ENCODE results near the gene CCL17.
A peak's percentile ranks its signal among the peaks of the same experiment; 100 is the strongest.

CCL17 gene

DNA sequence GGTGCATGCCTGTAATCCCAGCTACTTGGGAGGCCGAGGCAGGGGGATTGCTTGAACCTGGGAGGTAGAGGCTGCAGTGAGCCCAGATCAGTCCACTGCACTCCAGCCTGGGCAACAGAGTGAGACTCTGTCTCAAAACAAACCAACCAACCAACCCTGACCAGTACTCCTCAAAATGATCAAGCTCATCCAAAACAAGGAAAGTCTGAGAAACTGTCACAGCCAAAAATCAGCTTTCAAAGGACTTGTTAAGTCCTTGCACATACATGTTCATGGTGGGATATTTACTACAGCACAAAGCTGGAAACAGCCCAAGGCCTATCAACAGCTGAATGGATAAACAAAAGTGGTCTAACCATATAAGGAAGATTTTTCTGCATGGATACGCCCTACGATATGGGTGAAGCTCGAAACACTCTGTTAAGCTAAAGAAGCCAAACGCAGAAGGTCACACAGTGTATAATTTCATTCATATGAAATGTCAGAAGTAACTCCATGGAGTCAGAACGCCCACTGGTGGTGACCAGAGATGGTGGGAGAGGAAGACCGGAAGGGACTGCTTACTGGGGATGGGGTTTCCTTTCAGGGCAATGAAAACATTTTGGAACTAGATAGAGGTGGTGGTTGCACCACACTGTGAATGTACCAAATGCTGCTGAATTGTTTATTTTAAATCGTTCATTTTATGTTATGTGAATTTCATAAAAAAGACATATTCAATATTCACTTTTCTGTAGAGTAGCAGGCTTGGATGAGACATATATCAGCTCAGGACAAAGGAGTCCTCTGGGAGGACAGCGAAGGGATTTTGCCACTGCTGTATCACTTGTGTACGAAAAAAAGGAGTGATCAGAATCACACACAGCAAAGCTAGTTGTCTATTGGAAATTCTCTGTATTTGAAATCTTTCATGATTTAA is 17.7 kb downstream of the CCL17 start:
- no peak overlapping the region for H3K4ac ChIP-seq (ENCODE audit: low read depth in 1 of 2, low read length in 2 of 2)
- H3K4me3 ChIP-seq (ENCODE audit: insufficient read depth in 1 of 2, low read depth in 1 of 2, low read length in 2 of 2) = no peak overlapping the region
- peaks cover 5% of the 10 kb centered on the region for H3K4me1 ChIP-seq (ENCODE audit: control insufficient read depth, insufficient read depth, low read depth, low read length)
- WGBS = 61% methylated on average over 8 of the region's 10 CpGs
- H3K9me3 ChIP-seq (ENCODE audit: control insufficient read depth, low read length) = no peaks in the 10 kb centered on the region
- H2AFZ ChIP-seq (ENCODE audit: low read depth, low read length) = no peak overlapping the region
- H3K18ac ChIP-seq (ENCODE audit: low read depth in 1 of 2, low read length in 2 of 2) = no peak overlapping the region
- H3K27me3 ChIP-seq (ENCODE audit: control insufficient read depth in 1 of 2, insufficient read depth in 1 of 2, low read length in 2 of 2) = no peaks in the 10 kb centered on the region
- H3K9ac ChIP-seq (ENCODE audit: low read length) = peak overlapping the region; percentile 17
- no peak overlapping the region for H2BK120ac ChIP-seq (ENCODE audit: low read depth, low read length)
- no peak overlapping the region for H3K4me2 ChIP-seq (ENCODE audit: low read length, poor library complexity, severe bottlenecking)
- peaks cover 9 to 10% of the 10 kb centered on the region in 2 experiments for H3K36me3 ChIP-seq (ENCODE audit: control insufficient read depth in 1 of 2, insufficient read depth in 2 of 2, low read depth in 1 of 2, low read length in 2 of 2)
- H3K27ac ChIP-seq (ENCODE audit: low read length, poor library complexity, severe bottlenecking) = no peak overlapping the region
- H3K23ac ChIP-seq (ENCODE audit: low read length in 2 of 2) = no peak overlapping the region
- DNase-seq = peak; percentile 67
- H3K79me1 ChIP-seq (replicated peaks; ENCODE audit: low read length, poor library complexity, severe bottlenecking) = no peaks in the 10 kb centered on the region
- H2AK5ac ChIP-seq (ENCODE audit: low read length, severe bottlenecking) = no peak overlapping the region
- H4K91ac ChIP-seq (ENCODE audit: low read length) = no peak overlapping the region
- peak overlapping the region; percentile 69 for H4K8ac ChIP-seq (ENCODE audit: low read length)
- H2BK5ac ChIP-seq (ENCODE audit: low read depth, low read length, poor library complexity, severe bottlenecking) = no peak overlapping the region
- H3K14ac ChIP-seq (ENCODE audit: low read length in 2 of 2) = no peak overlapping the region
- no peak overlapping the region for H2BK15ac ChIP-seq (ENCODE audit: low read depth, poor library complexity, severe bottlenecking)
- no peak overlapping the region for H2BK12ac ChIP-seq (ENCODE audit: low read length in 2 of 2)

DNA sequence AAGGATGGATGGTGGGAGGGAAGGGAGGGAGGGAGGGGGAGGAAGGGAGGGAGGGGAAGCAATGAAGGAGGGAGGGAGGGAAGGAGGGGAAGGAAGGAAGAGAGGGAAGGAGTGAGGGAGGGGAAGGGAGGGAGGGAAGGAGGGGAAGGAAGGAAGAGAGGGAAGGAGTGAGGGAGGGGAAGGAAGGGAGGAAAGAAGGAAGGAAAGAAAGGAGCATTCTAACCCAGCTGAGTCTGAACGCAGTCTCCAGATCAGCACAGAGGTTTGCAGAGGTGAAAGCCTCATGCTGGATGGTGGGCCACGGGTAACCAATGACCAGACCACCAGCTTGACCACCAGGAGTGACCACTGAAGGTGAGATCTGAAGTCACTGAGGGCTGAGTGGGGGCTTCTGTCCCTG is 18.6 kb downstream of the CCL17 start:
- Histone ChIP-seq H4K91ac (ENCODE audit: low read length) (no peak overlapping the region), H4K8ac (ENCODE audit: low read length) (no peak overlapping the region), H2BK120ac (ENCODE audit: low read depth, low read length) (no peak overlapping the region), H3K14ac (ENCODE audit: low read length in 2 of 2) (no peak overlapping the region), H3K18ac (ENCODE audit: low read depth in 1 of 2, low read length in 2 of 2) (no peak overlapping the region), H2AFZ (ENCODE audit: low read depth, low read length) (no peak overlapping the region), H3K4me1 (ENCODE audit: control insufficient read depth, insufficient read depth, low read depth, low read length) (peaks cover 3% of the 10 kb centered on the region), H2BK5ac (ENCODE audit: low read depth, low read length, poor library complexity, severe bottlenecking) (no peak overlapping the region), H3K4me2 (ENCODE audit: low read length, poor library complexity, severe bottlenecking) (no peak overlapping the region), H3K27ac (ENCODE audit: low read length, poor library complexity, severe bottlenecking) (no peak overlapping the region), H3K27me3 (ENCODE audit: control insufficient read depth in 1 of 2, insufficient read depth in 1 of 2, low read length in 2 of 2) (no peaks in the 10 kb centered on the region), H3K9ac (ENCODE audit: low read length) (no peak overlapping the region), H2AK5ac (ENCODE audit: low read length, severe bottlenecking) (no peak overlapping the region), H2BK15ac (ENCODE audit: low read depth, poor library complexity, severe bottlenecking) (no peak overlapping the region), H3K9me3 (ENCODE audit: control insufficient read depth, low read length) (no peaks in the 10 kb centered on the region), H3K4ac (ENCODE audit: low read depth in 1 of 2, low read length in 2 of 2) (no peak overlapping the region), H2BK12ac (ENCODE audit: low read length in 2 of 2) (no peak overlapping the region), H3K79me1 (replicated peaks; ENCODE audit: low read length, poor library complexity, severe bottlenecking) (no peaks in the 10 kb centered on the region), H3K23ac (ENCODE audit: low read length in 2 of 2) (no peak overlapping the region), H3K36me3 (ENCODE audit: control insufficient read depth in 1 of 2, insufficient read depth in 2 of 2, low read depth in 1 of 2, low read length in 2 of 2) (peaks cover 14 to 18% of the 10 kb centered on the region in 2 experiments), H3K4me3 (ENCODE audit: insufficient read depth in 1 of 2, low read depth in 1 of 2, low read length in 2 of 2) (no peak overlapping the region)
- WGBS = 100% methylated on average over 2 of the region's 2 CpGs
- no peak for DNase-seq

DNA sequence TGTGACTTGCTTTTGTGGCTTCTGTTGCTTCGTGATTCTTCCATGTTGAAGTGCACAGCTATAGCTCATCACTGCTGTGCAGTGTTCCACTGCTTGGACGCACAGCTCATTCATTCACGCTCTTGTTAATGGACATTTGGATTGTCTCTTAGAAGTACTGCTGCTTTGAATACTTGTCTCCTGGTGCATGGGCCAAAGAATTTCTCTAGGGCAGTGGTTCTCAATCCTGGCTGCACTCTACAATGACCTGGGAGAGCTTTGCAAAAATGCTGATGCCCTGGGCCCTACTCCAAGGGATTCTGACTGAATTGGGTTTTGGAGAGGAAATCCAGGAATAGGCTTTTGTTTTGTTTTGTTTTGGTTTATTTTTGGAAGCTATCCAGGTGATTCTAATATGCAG is 20.0 kb downstream of the CCL17 start:
- H3K4ac ChIP-seq (ENCODE audit: low read depth in 1 of 2, low read length in 2 of 2) = no peak overlapping the region
- no peak overlapping the region for H2BK12ac ChIP-seq (ENCODE audit: low read length in 2 of 2)
- no peak overlapping the region for H2AK5ac ChIP-seq (ENCODE audit: low read length, severe bottlenecking)
- H3K79me1 ChIP-seq (replicated peaks; ENCODE audit: low read length, poor library complexity, severe bottlenecking) = no peaks in the 10 kb centered on the region
- H3K4me1 ChIP-seq (ENCODE audit: control insufficient read depth, insufficient read depth, low read depth, low read length) = no peaks in the 10 kb centered on the region
- H3K9ac ChIP-seq (ENCODE audit: low read length) = no peak overlapping the region
- H3K14ac ChIP-seq (ENCODE audit: low read length in 2 of 2) = no peak overlapping the region
- no peak overlapping the region for H4K8ac ChIP-seq (ENCODE audit: low read length)
- H3K23ac ChIP-seq (ENCODE audit: low read length in 2 of 2) = no peak overlapping the region
- H3K36me3 ChIP-seq (ENCODE audit: control insufficient read depth in 1 of 2, insufficient read depth in 2 of 2, low read depth in 1 of 2, low read length in 2 of 2) = peaks cover 24 to 29% of the 10 kb centered on the region in 2 experiments
- no peaks in the 10 kb centered on the region for H3K27me3 ChIP-seq (ENCODE audit: control insufficient read depth in 1 of 2, insufficient read depth in 1 of 2, low read length in 2 of 2)
- H3K4me2 ChIP-seq (ENCODE audit: low read length, poor library complexity, severe bottlenecking) = no peak overlapping the region
- no peak overlapping the region for H2BK5ac ChIP-seq (ENCODE audit: low read depth, low read length, poor library complexity, severe bottlenecking)
- no peak overlapping the region for H2BK120ac ChIP-seq (ENCODE audit: low read depth, low read length)
- no peaks in the 10 kb centered on the region for H3K9me3 ChIP-seq (ENCODE audit: control insufficient read depth, low read length)
- no peak overlapping the region for H2BK15ac ChIP-seq (ENCODE audit: low read depth, poor library complexity, severe bottlenecking)
- 94% methylated on average over 3 of the region's 3 CpGs for WGBS
- H3K4me3 ChIP-seq (ENCODE audit: insufficient read depth in 1 of 2, low read depth in 1 of 2, low read length in 2 of 2) = no peak overlapping the region
- H2AFZ ChIP-seq (ENCODE audit: low read depth, low read length) = no peak overlapping the region
- H3K27ac ChIP-seq (ENCODE audit: low read length, poor library complexity, severe bottlenecking) = no peak overlapping the region
- DNase-seq = no peak
- H3K18ac ChIP-seq (ENCODE audit: low read depth in 1 of 2, low read length in 2 of 2) = no peak overlapping the region
- no peak overlapping the region for H4K91ac ChIP-seq (ENCODE audit: low read length)

DNA sequence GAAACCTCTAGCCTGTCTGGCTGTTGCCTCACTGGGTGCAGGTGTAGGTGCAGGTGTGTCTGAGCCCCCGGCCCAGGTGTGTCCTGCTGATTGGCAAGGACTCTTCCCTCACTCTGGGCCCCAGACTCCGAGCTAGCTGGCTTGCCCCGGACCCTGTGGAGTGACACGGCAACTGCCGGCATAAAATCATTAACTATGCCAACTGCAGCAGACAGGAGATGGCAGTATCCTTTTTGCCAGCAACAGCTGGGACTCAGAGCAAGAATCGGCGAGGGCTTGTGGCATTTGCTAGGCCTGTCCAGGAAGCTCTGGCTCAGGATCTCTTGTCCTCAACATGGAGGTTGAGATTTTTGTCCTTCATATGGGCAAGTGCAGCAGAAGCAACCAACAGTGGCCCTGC is 21.8 kb downstream of the CCL17 start:
- Histone ChIP-seq H3K4me2 (ENCODE audit: low read length, poor library complexity, severe bottlenecking) (no peak overlapping the region), H4K91ac (ENCODE audit: low read length) (no peak overlapping the region), H2BK5ac (ENCODE audit: low read depth, low read length, poor library complexity, severe bottlenecking) (no peak overlapping the region), H2BK15ac (ENCODE audit: low read depth, poor library complexity, severe bottlenecking) (no peak overlapping the region), H4K8ac (ENCODE audit: low read length) (no peak overlapping the region), H3K4me3 (ENCODE audit: insufficient read depth in 1 of 2, low read depth in 1 of 2, low read length in 2 of 2) (no peak overlapping the region), H3K9me3 (ENCODE audit: control insufficient read depth, low read length) (no peaks in the 10 kb centered on the region), H2BK120ac (ENCODE audit: low read depth, low read length) (no peak overlapping the region), H3K18ac (ENCODE audit: low read depth in 1 of 2, low read length in 2 of 2) (no peak overlapping the region), H3K27me3 (ENCODE audit: control insufficient read depth in 1 of 2, insufficient read depth in 1 of 2, low read length in 2 of 2) (no peaks in the 10 kb centered on the region), H3K23ac (ENCODE audit: low read length in 2 of 2) (no peak overlapping the region), H2BK12ac (ENCODE audit: low read length in 2 of 2) (no peak overlapping the region), H3K36me3 (ENCODE audit: control insufficient read depth in 1 of 2, insufficient read depth in 2 of 2, low read depth in 1 of 2, low read length in 2 of 2) (peaks cover 41 to 46% of the 10 kb centered on the region in 2 experiments), H3K4me1 (ENCODE audit: control insufficient read depth, insufficient read depth, low read depth, low read length) (no peaks in the 10 kb centered on the region), H3K4ac (ENCODE audit: low read depth in 1 of 2, low read length in 2 of 2) (no peak overlapping the region), H3K9ac (ENCODE audit: low read length) (no peak overlapping the region), H3K79me1 (replicated peaks; ENCODE audit: low read length, poor library complexity, severe bottlenecking) (peaks cover 2% of the 10 kb centered on the region), H2AK5ac (ENCODE audit: low read length, severe bottlenecking) (no peak overlapping the region), H3K27ac (ENCODE audit: low read length, poor library complexity, severe bottlenecking) (no peak overlapping the region), H2AFZ (ENCODE audit: low read depth, low read length) (no peak overlapping the region), H3K14ac (ENCODE audit: low read length in 2 of 2) (no peak overlapping the region)
- WGBS = 97% methylated on average over 7 of the region's 7 CpGs
- DNase-seq = no peak
